ENCODE measurements around the gene PKP4. TPM values are rescaled to one million over a fixed set of nuclear protein-coding genes. Genes with fewer than 3 reads are reported as not detected.
A peak's percentile ranks its signal among the peaks of the same experiment; 100 is the strongest.

Gene PKP4
- total RNA-seq, 2 experiments from 2014 or later = 68.7 to 73.2 TPM

DNA sequence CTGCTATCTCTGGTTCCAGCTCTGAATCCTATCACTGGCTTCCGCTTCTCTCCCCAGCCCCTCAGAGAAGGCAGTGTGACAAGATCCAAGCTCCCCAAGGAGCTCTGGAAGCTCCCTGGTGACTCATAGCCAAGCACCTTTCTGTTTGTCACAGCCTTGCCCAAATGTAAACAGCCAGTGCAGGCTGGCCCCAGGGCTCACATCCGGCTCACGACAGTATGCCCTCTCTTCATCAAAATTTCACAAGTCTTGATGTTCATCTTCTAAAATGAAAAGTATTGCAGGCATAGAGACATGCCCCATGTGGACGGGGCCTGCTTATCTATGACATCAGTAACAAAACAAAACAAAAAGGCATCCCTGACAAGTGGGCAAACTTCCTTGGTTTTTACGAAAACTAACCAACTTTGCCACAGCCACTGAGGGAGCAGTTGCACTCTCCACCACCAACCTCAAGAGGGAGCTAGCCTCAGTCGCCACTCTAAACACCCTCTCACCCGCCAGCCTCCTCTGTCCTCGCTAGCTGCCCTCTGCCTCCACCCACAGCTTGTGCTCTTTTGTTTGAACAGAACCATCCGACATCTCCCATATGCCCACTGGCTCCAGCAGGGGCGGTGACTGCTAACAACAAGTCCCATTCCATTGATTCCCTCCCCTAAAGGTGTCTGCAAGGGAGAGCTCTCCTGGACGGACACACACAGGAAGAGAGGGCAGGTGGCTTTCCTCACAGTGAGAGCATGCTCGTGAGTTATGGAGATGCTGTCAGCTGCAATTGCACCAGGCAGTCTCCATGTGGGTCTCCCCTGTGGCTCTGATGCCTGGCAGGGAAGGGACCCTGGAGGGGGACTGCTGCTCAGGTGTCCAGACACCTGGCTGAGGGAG is 267.4 kb downstream of the PKP4 start:
- Histone ChIP-seq H3K4me2 (ENCODE audit: low read length) (no peak overlapping the region), H3K4me1 (ENCODE audit: insufficient read depth, low read length, poor library complexity, severe bottlenecking) (no peaks in the 10 kb centered on the region), H3K9me2 (ENCODE audit: insufficient read depth, low read length) (no peaks in the 10 kb centered on the region), H3K9me3 (ENCODE audit: low read length) (no peaks in the 10 kb centered on the region), H4K20me1 (ENCODE audit: insufficient read depth, low read length) (no peaks in the 10 kb centered on the region), H3K36me3 (ENCODE audit: insufficient read depth, low read length) (no peaks in the 10 kb centered on the region), H2AFZ (ENCODE audit: low read length) (no peak overlapping the region), H3K27ac (ENCODE audit: low read depth, low read length, poor library complexity, severe bottlenecking) (no peak overlapping the region), H3K4me3 (ENCODE audit: low read depth, low read length, poor library complexity, severe bottlenecking) (no peak overlapping the region), H3K79me2 (ENCODE audit: insufficient read depth, low read depth, low read length) (no peaks in the 10 kb centered on the region)
- BruUV-seq (replicated peaks) = no TSS peak
- intact Hi-C loops (cut with micrococcal nuclease; ENCODE audit: unreplicated experiment) = no loop called here
- DNase-seq (ENCODE audit: low spot score) = no peak
- TF ChIP-seq EZH2phosphoT487 (IDR thresholded peaks at IDR 0.05; ENCODE audit: borderline replicate concordance, low read depth, low read length) = no peak
- peak; percentile 60; the same call in 1 of the 2 replicates for TF ChIP-seq CTCF (conservative IDR thresholded peaks at IDR 0.05; ENCODE audit: low read length)
- ChIA-PET CTCF (ENCODE audit: unreplicated experiment) (no interaction called here), POLR2A (interaction anchor here (1.1 kb wide), 1 partner anchor 20 kb away, joined by 3 read pairs; no protein-coding TSS in a partner anchor)

DNA sequence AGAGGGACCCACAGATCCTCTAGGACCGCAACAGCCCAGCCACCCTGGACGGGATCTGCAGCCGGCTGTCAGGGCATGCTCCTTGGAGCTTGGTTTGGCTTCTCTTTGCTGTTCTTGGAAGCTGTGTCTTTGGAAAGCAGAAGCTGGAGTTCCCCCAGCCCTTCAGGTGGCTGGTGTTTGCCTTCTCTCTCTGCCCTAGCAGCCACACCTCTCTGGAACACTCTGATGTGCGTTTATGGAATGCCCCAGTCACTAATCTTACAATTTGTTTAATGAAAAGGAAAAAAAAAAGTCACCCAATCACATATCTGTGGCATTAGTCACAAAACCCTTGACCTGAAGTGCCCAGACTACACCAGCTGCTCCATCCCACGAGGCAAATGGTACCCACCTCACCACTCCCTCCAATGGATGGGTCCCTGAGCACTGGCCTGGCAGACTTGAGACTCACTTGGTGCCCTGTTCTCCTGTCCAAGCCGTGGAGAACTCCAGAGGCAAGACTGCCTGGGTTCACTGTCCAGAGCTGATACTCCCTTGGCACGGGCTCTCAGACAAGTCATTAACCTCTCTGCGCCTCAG is 268.1 kb downstream of the PKP4 start:
- H3K4me1 ChIP-seq (ENCODE audit: insufficient read depth, low read length, poor library complexity, severe bottlenecking) = no peaks in the 10 kb centered on the region
- no peak overlapping the region for H3K4me3 ChIP-seq (ENCODE audit: low read depth, low read length, poor library complexity, severe bottlenecking)
- H3K9me2 ChIP-seq (ENCODE audit: insufficient read depth, low read length) = no peaks in the 10 kb centered on the region
- no peak for TF ChIP-seq EZH2phosphoT487 (IDR thresholded peaks at IDR 0.05; ENCODE audit: borderline replicate concordance, low read depth, low read length)
- no peak for TF ChIP-seq CTCF (conservative IDR thresholded peaks at IDR 0.05; ENCODE audit: low read length)
- DNase-seq (ENCODE audit: low spot score) = no peak
- H2AFZ ChIP-seq (ENCODE audit: low read length) = no peak overlapping the region
- H3K27ac ChIP-seq (ENCODE audit: low read depth, low read length, poor library complexity, severe bottlenecking) = no peak overlapping the region
- no peaks in the 10 kb centered on the region for H3K36me3 ChIP-seq (ENCODE audit: insufficient read depth, low read length)
- intact Hi-C loops (cut with micrococcal nuclease; ENCODE audit: unreplicated experiment) = no loop called here
- ChIA-PET CTCF (ENCODE audit: unreplicated experiment) (no interaction called here), POLR2A (interaction anchor here (1.0 to 1.1 kb wide), 2 partner anchors 20 to 282 kb away, joined by 3 read pairs; no protein-coding TSS in a partner anchor)
- BruUV-seq (replicated peaks) = no TSS peak
- no peak overlapping the region for H3K4me2 ChIP-seq (ENCODE audit: low read length)
- H3K9me3 ChIP-seq (ENCODE audit: low read length) = no peaks in the 10 kb centered on the region
- H3K79me2 ChIP-seq (ENCODE audit: insufficient read depth, low read depth, low read length) = no peaks in the 10 kb centered on the region
- no peaks in the 10 kb centered on the region for H4K20me1 ChIP-seq (ENCODE audit: insufficient read depth, low read length)

All from OCI-LY7 (cell line).